ENCODE measurements around the gene PILRB.
"Not testable (repeated sequence)": the region's sequence is repeated elsewhere in the genome, so short reads cannot be mapped to it uniquely, and the experiment has no call there.

PILRB gene

DNA sequence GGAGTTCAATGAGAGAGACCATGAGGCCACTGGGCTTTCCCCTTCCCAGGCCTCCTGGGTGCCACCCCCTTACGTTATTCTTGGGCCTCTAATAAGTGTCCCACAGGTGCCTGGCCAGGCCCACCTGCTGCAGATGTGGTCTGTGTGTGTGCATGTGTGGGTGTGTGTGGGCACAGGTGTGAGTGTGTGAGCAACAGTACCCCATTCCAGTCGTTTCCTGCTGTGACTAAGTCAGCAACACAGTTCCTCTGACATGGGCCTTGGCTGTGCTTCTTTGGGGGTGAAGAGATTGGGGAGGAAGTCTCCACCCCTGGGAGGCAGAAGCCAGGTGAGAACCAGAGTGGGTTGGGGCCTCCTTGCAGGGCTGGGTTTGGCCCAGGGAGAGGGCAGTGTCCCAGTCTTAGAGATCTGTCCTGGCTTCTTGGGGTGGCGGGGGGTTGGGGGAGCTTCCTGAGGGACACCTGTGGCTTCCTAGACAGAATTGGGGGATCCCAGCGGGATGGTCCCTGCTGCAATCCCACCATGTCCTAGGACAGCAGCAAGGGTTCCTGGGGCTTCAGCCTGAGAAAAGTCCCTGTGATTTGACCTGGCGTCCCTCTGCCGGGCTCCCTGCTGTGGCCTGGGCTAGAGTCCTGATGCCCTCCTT, 4.1 kb upstream of the PILRB start:
- H3K27me3 ChIP-seq (ENCODE audit: control insufficient read depth in 5 of 5, insufficient read depth in 4 of 5, low read length in 5 of 5), result no peaks in the 10 kb centered on the region
- no peak overlapping the region for H3K4me3 ChIP-seq (ENCODE audit: low read depth in 1 of 5, low read length in 5 of 5)
- H3K9me3 ChIP-seq (ENCODE audit: control insufficient read depth in 5 of 5, low read length in 5 of 5), result no peaks in the 10 kb centered on the region
- H3K36me3 ChIP-seq (ENCODE audit: control insufficient read depth in 5 of 5, insufficient read depth in 5 of 5, low read length in 5 of 5), result peaks cover 0 to 96% (median 79%) of the 10 kb centered on the region in 5 donors
- H3K27ac ChIP-seq (ENCODE audit: low read depth, low read length), result peak overlapping the region; percentile 17
- H3K9ac ChIP-seq (ENCODE audit: low read length in 5 of 5), result peak overlapping the region in 1 of 5 donors; percentile 30
- H3K4me1 ChIP-seq (ENCODE audit: control insufficient read depth in 5 of 5, insufficient read depth in 5 of 5, low read length in 5 of 5), result peaks cover 0 to 16% (median 9%) of the 10 kb centered on the region in 5 donors

DNA sequence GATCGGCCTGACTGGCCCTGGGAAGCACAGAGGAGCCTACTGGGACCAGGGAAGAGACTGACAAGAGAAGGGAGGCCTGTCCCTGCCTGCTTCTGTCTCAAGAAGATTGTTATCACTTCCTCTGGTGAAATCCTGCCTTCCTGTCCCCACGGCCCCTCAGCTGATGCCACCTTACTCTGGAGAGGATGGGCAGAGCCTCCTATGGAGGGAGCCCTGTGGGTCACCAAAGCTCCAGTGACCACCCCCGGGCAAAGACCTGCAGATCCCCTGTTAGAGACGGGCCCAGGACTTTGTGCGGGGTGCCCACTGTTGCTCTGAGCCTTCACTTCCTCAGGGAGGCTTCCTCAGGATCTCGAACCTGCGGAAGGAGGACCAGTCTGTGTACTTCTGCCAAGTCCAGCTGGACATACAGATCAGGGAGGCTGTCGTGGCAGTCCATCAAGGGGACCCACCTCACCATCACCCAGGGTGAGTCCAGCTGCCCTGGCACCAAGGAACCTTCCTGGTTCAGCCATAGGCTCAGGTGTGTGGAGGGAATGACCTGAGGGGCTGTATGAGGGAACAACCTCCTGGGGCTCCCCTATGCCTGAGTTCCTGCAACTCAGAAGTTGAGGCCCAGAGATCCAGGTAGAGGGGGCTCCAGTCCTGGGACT, 1.4 kb upstream of the PILRB start:
- peak overlapping the region in 1 of 5 donors; percentile 6 for H3K9ac ChIP-seq (ENCODE audit: low read length in 5 of 5)
- no peak overlapping the region for H3K4me3 ChIP-seq (ENCODE audit: low read depth in 1 of 5, low read length in 5 of 5)
- H3K36me3 ChIP-seq (ENCODE audit: control insufficient read depth in 5 of 5, insufficient read depth in 5 of 5, low read length in 5 of 5), result peaks cover 0 to 99% (median 84%) of the 10 kb centered on the region in 5 donors
- no peaks in the 10 kb centered on the region for H3K9me3 ChIP-seq (ENCODE audit: control insufficient read depth in 5 of 5, low read length in 5 of 5)
- H3K4me1 ChIP-seq (ENCODE audit: control insufficient read depth in 5 of 5, insufficient read depth in 5 of 5, low read length in 5 of 5), result peaks cover 0 to 13% (median 7%) of the 10 kb centered on the region in 5 donors
- no peaks in the 10 kb centered on the region for H3K27me3 ChIP-seq (ENCODE audit: control insufficient read depth in 5 of 5, insufficient read depth in 4 of 5, low read length in 5 of 5)
- H3K27ac ChIP-seq (ENCODE audit: low read depth, low read length), result no peak overlapping the region

DNA sequence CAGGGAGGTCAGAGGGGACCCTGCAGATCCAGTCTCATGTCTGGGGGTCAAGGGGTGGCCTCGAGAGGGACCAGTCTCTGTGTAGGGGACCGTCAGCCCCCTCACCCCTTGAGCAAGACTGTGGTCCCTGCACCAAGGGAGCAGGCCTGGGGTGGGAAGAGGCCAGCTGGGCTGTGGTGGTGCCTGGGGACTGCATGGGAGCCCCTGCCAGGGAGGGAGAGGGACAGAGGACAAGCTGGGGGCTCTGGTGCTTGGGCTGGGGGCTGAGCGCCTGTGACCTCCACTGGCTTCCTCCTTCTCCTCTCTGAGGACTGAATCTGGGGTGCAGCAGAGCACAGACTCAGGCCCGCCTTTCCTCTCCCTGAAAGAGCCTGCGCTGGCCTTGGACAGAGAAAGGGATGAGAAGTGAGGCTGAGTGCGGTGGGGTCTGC, 771 bp upstream of the PILRB start:
- H3K27me3 ChIP-seq (ENCODE audit: control insufficient read depth in 5 of 5, insufficient read depth in 4 of 5, low read length in 5 of 5), result no peaks in the 10 kb centered on the region
- H3K36me3 ChIP-seq (ENCODE audit: control insufficient read depth in 5 of 5, insufficient read depth in 5 of 5, low read length in 5 of 5), result peaks cover 4 to 99% (median 88%) of the 10 kb centered on the region in 5 donors
- peaks cover 0 to 12% (median 7%) of the 10 kb centered on the region in 5 donors for H3K4me1 ChIP-seq (ENCODE audit: control insufficient read depth in 5 of 5, insufficient read depth in 5 of 5, low read length in 5 of 5)
- H3K27ac ChIP-seq (ENCODE audit: low read depth, low read length), result no peak overlapping the region
- peak overlapping the region in 1 of 5 donors; percentile 6 for H3K9ac ChIP-seq (ENCODE audit: low read length in 5 of 5)
- no peaks in the 10 kb centered on the region for H3K9me3 ChIP-seq (ENCODE audit: control insufficient read depth in 5 of 5, low read length in 5 of 5)
- H3K4me3 ChIP-seq (ENCODE audit: low read depth in 1 of 5, low read length in 5 of 5), result no peak overlapping the region

DNA sequence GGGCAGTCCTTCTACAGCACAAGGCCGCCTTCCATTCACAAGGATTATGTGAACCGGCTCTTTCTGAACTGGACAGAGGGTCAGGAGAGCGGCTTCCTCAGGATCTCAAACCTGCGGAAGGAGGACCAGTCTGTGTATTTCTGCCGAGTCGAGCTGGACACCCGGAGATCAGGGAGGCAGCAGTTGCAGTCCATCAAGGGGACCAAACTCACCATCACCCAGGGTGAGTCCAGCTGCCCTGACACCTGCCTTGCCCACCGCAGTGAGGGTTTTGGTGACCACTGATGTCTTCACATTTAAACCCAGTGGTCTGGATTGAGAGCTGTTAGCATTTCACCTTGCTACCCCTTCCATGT, 918 bp downstream of the PILRB start:
- H3K27me3 ChIP-seq (ENCODE audit: control insufficient read depth in 5 of 5, insufficient read depth in 4 of 5, low read length in 5 of 5), result no peaks in the 10 kb centered on the region
- H3K4me3 ChIP-seq (ENCODE audit: low read depth in 1 of 5, low read length in 5 of 5), result no peak overlapping the region
- H3K9me3 ChIP-seq (ENCODE audit: control insufficient read depth in 5 of 5, low read length in 5 of 5), result no peaks in the 10 kb centered on the region
- H3K36me3 ChIP-seq (ENCODE audit: control insufficient read depth in 5 of 5, insufficient read depth in 5 of 5, low read length in 5 of 5), result peaks cover 11 to 94% (median 90%) of the 10 kb centered on the region in 5 donors
- H3K4me1 ChIP-seq (ENCODE audit: control insufficient read depth in 5 of 5, insufficient read depth in 5 of 5, low read length in 5 of 5), result peaks cover 0 to 5% (median 4%) of the 10 kb centered on the region in 5 donors
- no peak overlapping the region for H3K9ac ChIP-seq (ENCODE audit: low read length in 5 of 5)
- H3K27ac ChIP-seq (ENCODE audit: low read depth, low read length), result no peak overlapping the region

DNA sequence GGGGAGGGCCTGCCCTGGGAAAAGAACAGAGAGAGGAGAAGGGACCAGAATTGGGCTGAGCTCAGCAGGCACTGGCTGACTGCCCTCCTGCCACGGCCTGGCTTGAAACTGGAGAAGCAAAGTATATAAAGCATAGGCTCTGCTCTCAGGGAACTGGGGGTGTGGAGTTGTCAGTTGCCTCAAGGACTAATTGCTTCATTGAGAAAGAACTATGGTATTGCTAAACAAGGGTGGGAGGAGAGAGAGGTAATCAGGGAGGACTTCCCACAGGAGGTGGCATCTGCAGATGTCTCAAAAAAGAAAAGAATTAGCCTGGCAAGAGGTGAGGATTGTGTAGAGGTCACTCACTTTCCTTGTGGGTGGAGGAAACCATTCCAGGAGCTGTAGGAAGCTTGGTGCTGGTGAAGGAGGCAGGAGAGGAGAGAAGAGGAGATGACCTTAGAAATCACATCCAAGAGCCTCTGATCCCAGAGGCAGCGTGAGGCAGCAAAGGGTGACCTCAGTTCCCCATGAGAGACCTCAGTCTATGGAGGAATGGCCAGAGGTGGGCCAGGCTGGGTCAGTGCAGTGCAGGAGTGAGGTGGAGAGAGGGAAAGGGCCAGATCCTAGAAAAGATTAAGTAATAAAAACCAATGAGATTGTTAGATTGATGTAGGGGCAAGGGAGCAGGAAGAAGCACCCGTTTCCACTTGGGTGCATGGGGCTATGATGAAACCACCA, 2.4 kb downstream of the PILRB start:
- H3K27me3 ChIP-seq (ENCODE audit: control insufficient read depth in 5 of 5, insufficient read depth in 4 of 5, low read length in 5 of 5), result no peaks in the 10 kb centered on the region
- no peak overlapping the region for H3K9ac ChIP-seq (ENCODE audit: low read length in 5 of 5)
- H3K27ac ChIP-seq (ENCODE audit: low read depth, low read length), result no peak overlapping the region
- peaks cover 17 to 84% (median 83%) of the 10 kb centered on the region in 5 donors for H3K36me3 ChIP-seq (ENCODE audit: control insufficient read depth in 5 of 5, insufficient read depth in 5 of 5, low read length in 5 of 5)
- peaks cover 0 to under 1% (median 0%) of the 10 kb centered on the region in 5 donors for H3K4me1 ChIP-seq (ENCODE audit: control insufficient read depth in 5 of 5, insufficient read depth in 5 of 5, low read length in 5 of 5)
- H3K4me3 ChIP-seq (ENCODE audit: low read depth in 1 of 5, low read length in 5 of 5), result no peak overlapping the region
- H3K9me3 ChIP-seq (ENCODE audit: control insufficient read depth in 5 of 5, low read length in 5 of 5), result no peaks in the 10 kb centered on the region

DNA sequence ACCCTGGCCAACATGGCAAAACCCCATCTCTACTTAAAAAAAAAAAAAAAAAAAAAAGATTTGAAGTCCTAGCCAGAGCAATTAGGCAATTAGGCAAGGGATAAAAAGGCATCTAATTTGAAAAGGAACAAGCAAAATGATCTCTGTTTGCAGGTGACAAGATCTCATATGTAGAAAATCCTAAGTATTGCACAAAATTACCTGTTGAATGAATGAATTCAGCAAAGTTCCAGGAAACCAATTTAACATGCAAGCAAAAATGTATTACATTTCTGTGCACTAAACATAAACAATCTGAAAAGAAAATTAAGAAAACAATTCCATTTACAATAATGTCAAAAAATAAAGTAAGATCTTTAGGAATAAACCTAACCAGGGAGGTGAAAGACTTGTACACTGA, 5.2 kb downstream of the PILRB start:
- Histone ChIP-seq H3K27me3 (ENCODE audit: control insufficient read depth in 5 of 5, insufficient read depth in 4 of 5, low read length in 5 of 5) (no peaks in the 10 kb centered on the region), H3K9me3 (ENCODE audit: control insufficient read depth in 5 of 5, low read length in 5 of 5) (no peaks in the 10 kb centered on the region), H3K4me3 (ENCODE audit: low read depth in 1 of 5, low read length in 5 of 5) (no peak overlapping the region), H3K27ac (ENCODE audit: low read depth, low read length) (no peak overlapping the region), H3K9ac (ENCODE audit: low read length in 5 of 5) (no peak overlapping the region), H3K4me1 (ENCODE audit: control insufficient read depth in 5 of 5, insufficient read depth in 5 of 5, low read length in 5 of 5) (peaks cover 0 to 9% (median 1%) of the 10 kb centered on the region in 5 donors), H3K36me3 (ENCODE audit: control insufficient read depth in 5 of 5, insufficient read depth in 5 of 5, low read length in 5 of 5) (peaks cover 17 to 63% (median 59%) of the 10 kb centered on the region in 5 donors)

DNA sequence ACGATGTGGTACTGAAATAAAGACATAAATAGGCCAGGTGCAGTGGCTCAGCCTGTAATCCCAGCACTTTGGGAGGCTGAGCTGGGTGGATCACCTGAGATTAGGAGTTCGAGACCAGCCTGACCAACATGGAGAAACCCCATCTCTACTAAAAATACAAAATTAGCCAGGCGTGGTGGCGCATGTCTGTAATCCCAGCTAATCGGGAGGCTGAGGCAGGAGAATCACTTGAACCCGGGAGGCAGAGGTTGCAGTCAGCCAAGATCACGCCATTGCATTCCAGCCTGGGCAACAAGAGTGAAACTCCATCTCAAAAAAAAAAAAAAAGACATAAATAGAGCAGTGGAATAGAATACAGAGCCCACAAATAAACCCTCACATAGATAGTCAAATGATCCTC, 5.9 kb downstream of the PILRB start:
- H3K27ac ChIP-seq (ENCODE audit: low read depth, low read length); H3K9ac ChIP-seq (ENCODE audit: low read length in 5 of 5); H3K4me3 ChIP-seq (ENCODE audit: low read depth in 1 of 5, low read length in 5 of 5); H3K27me3 ChIP-seq (ENCODE audit: control insufficient read depth in 5 of 5, insufficient read depth in 4 of 5, low read length in 5 of 5); H3K9me3 ChIP-seq (ENCODE audit: control insufficient read depth in 5 of 5, low read length in 5 of 5): not testable (repeated sequence)
- H3K36me3 ChIP-seq (ENCODE audit: control insufficient read depth in 5 of 5, insufficient read depth in 5 of 5, low read length in 5 of 5), result peaks cover 17 to 61% (median 54%) of the 10 kb centered on the region in 5 donors
- peaks cover 0 to 16% (median 3%) of the 10 kb centered on the region in 5 donors for H3K4me1 ChIP-seq (ENCODE audit: control insufficient read depth in 5 of 5, insufficient read depth in 5 of 5, low read length in 5 of 5)

DNA sequence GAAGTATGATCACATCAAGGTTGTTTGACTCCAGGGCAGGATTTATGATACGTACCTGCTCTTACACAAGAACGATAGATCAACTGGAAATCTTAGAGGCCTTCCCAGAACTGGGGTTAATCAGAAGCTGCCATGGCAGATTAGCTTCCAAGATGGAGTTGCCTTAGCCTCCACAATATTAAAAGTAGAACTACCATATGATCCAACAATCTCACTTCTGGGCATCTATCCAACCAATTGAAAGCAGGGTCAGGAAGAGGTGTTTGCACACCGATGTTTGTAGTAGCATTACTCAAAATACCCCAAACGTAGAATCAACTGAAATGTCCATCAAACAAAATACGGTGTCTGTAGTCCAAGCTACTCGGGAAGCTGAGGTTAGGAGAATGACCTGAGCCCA, 6.6 kb downstream of the PILRB start:
- H3K27ac ChIP-seq (ENCODE audit: low read depth, low read length), result no peak overlapping the region
- peaks cover 17 to 57% (median 49%) of the 10 kb centered on the region in 5 donors for H3K36me3 ChIP-seq (ENCODE audit: control insufficient read depth in 5 of 5, insufficient read depth in 5 of 5, low read length in 5 of 5)
- peaks cover 0 to 20% (median 3%) of the 10 kb centered on the region in 5 donors for H3K4me1 ChIP-seq (ENCODE audit: control insufficient read depth in 5 of 5, insufficient read depth in 5 of 5, low read length in 5 of 5)

DNA sequence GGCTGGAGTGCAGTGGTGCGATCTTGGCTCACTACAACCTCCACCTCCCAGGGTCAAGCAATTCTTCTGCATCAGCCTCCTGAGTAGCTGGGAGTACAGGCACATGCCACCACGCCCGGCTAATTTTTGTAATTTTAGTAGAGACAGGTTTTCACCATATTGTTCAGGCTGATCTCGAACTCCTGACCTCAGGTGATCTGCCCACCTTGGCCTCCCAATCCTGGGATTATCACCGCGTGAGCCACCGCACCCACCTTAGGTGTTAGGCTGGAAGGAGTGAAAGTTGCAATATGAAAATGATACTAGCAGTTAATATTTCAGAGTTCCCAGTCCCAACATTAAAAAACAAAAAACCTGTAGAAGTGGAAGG, 8.1 kb downstream of the PILRB start:
- not testable (repeated sequence) for H3K27ac ChIP-seq (ENCODE audit: low read depth, low read length); H3K9ac ChIP-seq (ENCODE audit: low read length in 5 of 5); H3K27me3 ChIP-seq (ENCODE audit: control insufficient read depth in 5 of 5, insufficient read depth in 4 of 5, low read length in 5 of 5); H3K4me3 ChIP-seq (ENCODE audit: low read depth in 1 of 5, low read length in 5 of 5); H3K9me3 ChIP-seq (ENCODE audit: control insufficient read depth in 5 of 5, low read length in 5 of 5)
- Histone ChIP-seq H3K4me1 (ENCODE audit: control insufficient read depth in 5 of 5, insufficient read depth in 5 of 5, low read length in 5 of 5) (peaks cover 0 to 30% (median 8%) of the 10 kb centered on the region in 5 donors), H3K36me3 (ENCODE audit: control insufficient read depth in 5 of 5, insufficient read depth in 5 of 5, low read length in 5 of 5) (peaks cover 17 to 45% (median 38%) of the 10 kb centered on the region in 5 donors)

More for the DNA sequence above, 6.6 kb downstream of the PILRB start:
- Histone ChIP-seq H3K9me3 (ENCODE audit: control insufficient read depth in 5 of 5, low read length in 5 of 5) (no peaks in the 10 kb centered on the region), H3K4me3 (ENCODE audit: low read depth in 1 of 5, low read length in 5 of 5) (no peak overlapping the region), H3K9ac (ENCODE audit: low read length in 5 of 5) (no peak overlapping the region), H3K27me3 (ENCODE audit: control insufficient read depth in 5 of 5, insufficient read depth in 4 of 5, low read length in 5 of 5) (no peaks in the 10 kb centered on the region)
